Measurements from ENCODE around the gene RERE. TPM values are rescaled to one million over a fixed set of nuclear protein-coding genes. Genes with fewer than 3 reads are reported as not detected.
A peak's percentile ranks its signal among the peaks of the same experiment; 100 is the strongest.

RERE gene
- total and polyA plus RNA-seq, 7 donors, result 19.2 to 148 (median 90.6) TPM

DNA sequence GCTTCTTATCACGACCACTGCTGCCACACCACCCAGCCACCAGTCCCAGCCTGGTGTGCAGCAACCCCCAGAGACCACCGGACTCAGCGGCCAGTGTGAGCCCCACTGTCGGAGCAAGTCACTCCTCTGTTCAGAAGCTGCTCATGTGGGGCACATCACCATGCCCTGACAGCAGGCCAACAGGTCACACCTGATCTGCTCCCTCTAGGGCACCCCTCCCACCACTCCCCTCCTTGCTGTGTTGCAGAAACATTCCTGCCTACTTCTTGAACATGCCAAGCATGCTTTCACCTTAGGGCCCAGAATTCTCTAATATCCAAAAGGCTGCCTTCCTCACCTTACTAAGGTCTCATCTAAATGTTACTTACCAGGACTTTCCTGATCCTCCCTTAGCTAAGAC is 353.1 kb downstream of the RERE start:
- Histone ChIP-seq H3K27ac (peak overlapping the region; percentile 77 to 86 (median 84)), H3K36me3 (no peaks in the 10 kb centered on the region), H3K27me3 (no peaks in the 10 kb centered on the region), H3K9me3 (no peaks in the 10 kb centered on the region), H3K4me3 (no peak overlapping the region), H3K4me1 (peaks cover 0 to 80% (median 69%) of the 10 kb centered on the region in 4 donors)
- intact Hi-C loops (cut with DNase I), result loop anchor here (2.0 kb wide), 1 partner anchor 384 kb away; no protein-coding TSS in a partner anchor
- no peak for DNase-seq
- TF ChIP-seq EP300 (IDR thresholded peaks at IDR 0.05) (no peak), POLR2AphosphoS5 (IDR thresholded peaks at IDR 0.05) (no peak), POLR2A (IDR thresholded peaks at IDR 0.05) (no peak)
- TF ChIP-seq, protein P1, sequence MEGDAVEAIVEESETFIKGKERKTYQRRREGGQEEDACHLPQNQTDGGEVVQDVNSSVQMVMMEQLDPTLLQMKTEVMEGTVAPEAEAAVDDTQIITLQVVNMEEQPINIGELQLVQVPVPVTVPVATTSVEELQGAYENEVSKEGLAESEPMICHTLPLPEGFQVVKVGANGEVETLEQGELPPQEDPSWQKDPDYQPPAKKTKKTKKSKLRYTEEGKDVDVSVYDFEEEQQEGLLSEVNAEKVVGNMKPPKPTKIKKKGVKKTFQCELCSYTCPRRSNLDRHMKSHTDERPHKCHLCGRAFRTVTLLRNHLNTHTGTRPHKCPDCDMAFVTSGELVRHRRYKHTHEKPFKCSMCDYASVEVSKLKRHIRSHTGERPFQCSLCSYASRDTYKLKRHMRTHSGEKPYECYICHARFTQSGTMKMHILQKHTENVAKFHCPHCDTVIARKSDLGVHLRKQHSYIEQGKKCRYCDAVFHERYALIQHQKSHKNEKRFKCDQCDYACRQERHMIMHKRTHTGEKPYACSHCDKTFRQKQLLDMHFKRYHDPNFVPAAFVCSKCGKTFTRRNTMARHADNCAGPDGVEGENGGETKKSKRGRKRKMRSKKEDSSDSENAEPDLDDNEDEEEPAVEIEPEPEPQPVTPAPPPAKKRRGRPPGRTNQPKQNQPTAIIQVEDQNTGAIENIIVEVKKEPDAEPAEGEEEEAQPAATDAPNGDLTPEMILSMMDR (IDR thresholded peaks at IDR 0.05), result no peak
- WGBS, 2 donors, result 87 to 88% methylated on average over 4 of the region's 4 CpGs

DNA sequence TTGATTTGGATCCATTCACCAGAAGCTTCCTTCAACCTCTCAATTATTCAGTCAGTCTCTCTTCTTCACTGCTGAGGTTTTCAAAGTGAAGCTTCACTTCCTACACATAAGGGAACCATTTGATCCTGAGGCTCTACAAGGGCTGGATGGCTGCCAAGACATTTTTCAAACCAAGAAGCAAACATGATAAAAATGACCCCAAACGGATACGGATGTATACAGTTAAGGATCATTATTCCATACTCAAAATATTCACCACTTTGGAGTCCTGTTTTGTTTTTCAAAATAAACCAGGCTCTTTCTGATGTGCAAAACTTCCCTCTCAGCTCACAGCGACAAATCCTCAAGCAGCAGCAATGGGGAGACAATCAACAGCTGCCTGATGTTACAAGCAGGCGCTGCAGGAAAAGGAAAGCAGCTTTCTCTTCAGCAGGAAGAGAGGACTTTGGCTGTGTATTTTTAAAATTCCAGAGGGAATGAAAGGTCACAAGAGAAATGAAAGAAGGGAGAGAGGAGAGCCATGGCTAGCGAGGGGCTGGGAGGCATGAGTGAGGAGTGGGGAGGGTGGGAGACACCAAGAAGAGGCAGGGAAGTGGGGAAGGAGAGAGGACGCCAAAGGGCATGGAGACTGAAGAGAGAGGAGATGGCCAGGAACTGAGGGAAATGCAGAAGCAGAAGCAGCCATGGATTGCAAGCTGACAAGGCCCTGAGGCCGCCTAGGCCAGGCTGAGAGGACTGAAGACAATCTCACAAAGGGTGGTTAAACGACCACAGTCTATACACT is 354.1 kb downstream of the RERE start:
- no peaks in the 10 kb centered on the region for H3K27me3 ChIP-seq
- WGBS, 2 donors, result 19 to 28% methylated on average over 8 of the region's 8 CpGs
- H3K27ac ChIP-seq, result peak overlapping the region; percentile 77 to 86 (median 84)
- TF ChIP-seq, protein P1 (IDR thresholded peaks at IDR 0.05), result no peak
- peak in 3 of 4 donors; percentile 54 to 57 (median 57) for TF ChIP-seq POLR2AphosphoS5 (IDR thresholded peaks at IDR 0.05)
- no peak for DNase-seq
- H3K9me3 ChIP-seq, result no peaks in the 10 kb centered on the region
- peak overlapping the region in 1 of 4 donors; percentile 3 for H3K4me3 ChIP-seq
- intact Hi-C loops (cut with DNase I), result no loop called here
- H3K36me3 ChIP-seq, result no peaks in the 10 kb centered on the region
- H3K4me1 ChIP-seq, result peaks cover 0 to 82% (median 76%) of the 10 kb centered on the region in 4 donors

DNA sequence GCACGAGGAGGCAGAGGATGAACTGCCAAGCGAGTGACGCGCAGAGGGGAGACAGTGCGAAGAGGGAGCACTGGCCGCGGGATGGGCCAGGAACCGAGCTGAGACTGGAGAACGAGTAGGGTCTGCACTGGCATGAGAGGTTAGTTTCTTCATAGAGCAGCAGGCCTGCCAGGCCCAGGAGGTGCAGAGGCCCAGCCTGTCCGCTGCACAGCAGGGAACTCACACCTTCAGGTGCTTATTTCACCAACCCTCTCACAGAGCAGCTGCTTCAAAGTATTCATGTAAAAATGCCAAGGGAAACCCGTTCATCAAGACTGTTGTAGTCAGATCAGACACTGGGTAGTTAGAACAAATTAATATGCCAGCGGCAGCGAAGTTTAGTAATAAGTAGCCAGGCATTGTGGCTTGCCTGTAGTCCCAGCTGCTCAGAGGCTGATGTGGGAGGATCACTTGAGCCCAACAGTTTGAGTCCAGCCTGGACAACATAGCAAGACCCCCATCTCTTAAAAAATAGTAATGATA is 355.0 kb downstream of the RERE start:
- Histone ChIP-seq H3K9me3 (no peaks in the 10 kb centered on the region), H3K4me1 (peaks cover 0 to 89% (median 83%) of the 10 kb centered on the region in 4 donors), H3K27me3 (no peaks in the 10 kb centered on the region), H3K4me3 (no peak overlapping the region), H3K36me3 (no peaks in the 10 kb centered on the region), H3K27ac (peak overlapping the region; percentile 77 to 86 (median 84))
- no peak for TF ChIP-seq EP300 (IDR thresholded peaks at IDR 0.05)
- no peak for TF ChIP-seq POLR2A (IDR thresholded peaks at IDR 0.05)
- TF ChIP-seq POLR2AphosphoS5 (IDR thresholded peaks at IDR 0.05), result no peak
- TF ChIP-seq, protein P1 (IDR thresholded peaks at IDR 0.05), result no peak
- no peak for DNase-seq
- intact Hi-C loops (cut with DNase I), result no loop called here
- 84 to 90% methylated on average over 13 of the region's 13 CpGs for WGBS, 2 donors

DNA sequence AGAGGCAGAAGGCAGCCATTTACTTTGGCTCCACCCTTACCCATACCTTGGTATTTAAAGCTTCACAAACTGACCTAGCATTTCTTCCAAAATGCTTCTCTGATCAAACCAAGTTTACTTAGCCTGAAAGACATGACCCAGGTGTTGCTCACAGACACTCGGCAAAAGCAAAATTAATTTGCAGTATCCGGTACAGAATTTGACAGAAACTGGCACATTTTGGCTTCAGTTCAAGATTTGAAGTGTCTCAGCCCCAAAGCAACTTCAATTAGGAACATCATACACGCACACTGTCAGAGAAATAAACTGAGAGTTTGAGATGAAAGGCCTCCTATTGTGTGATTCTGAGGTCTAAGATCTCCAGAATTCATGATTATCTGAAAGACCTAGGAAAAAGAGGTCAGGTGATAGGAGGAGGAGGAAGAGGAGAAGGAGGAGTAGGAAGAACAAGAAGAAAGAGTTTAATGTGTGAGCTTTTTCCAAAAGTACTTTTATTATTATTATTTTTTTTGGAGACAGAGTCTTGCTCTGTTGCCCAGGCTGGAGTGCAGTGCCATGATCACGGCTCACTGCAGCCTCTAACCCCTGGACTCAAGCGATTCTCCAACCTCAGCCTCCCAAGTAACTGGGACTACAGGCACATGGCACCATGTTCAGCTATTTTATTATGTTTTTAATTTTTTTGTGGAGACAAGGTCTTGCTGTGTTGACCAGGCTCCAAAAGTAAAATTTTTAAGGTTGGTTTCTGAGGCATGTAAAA is 355.9 kb downstream of the RERE start:
- no peaks in the 10 kb centered on the region for H3K27me3 ChIP-seq
- H3K27ac ChIP-seq, result peak overlapping the region; percentile 77 to 86 (median 84)
- no peak overlapping the region for H3K4me3 ChIP-seq
- H3K36me3 ChIP-seq, result no peaks in the 10 kb centered on the region
- H3K9me3 ChIP-seq, result no peaks in the 10 kb centered on the region
- no peak for TF ChIP-seq POLR2A (IDR thresholded peaks at IDR 0.05)
- TF ChIP-seq POLR2AphosphoS5 (IDR thresholded peaks at IDR 0.05), result no peak
- TF ChIP-seq, protein P1 (IDR thresholded peaks at IDR 0.05), result no peak
- no peak for TF ChIP-seq EP300 (IDR thresholded peaks at IDR 0.05)
- peaks cover 0 to 96% (median 88%) of the 10 kb centered on the region in 4 donors for H3K4me1 ChIP-seq
- intact Hi-C loops (cut with DNase I), result no loop called here
- DNase-seq, result no peak
- 75 to 88% methylated on average over 5 of the region's 5 CpGs for WGBS, 2 donors
